Heart right ventricle (tissue), 16 donors: ENCODE measurements around the gene CCDC28A. TPM values are rescaled to one million over a fixed set of nuclear protein-coding genes. Genes with fewer than 3 reads are reported as not detected.
"Not testable (repeated sequence)": the region's sequence is repeated elsewhere in the genome, so short reads cannot be mapped to it uniquely, and the experiment has no call there.

Experiments used
- ATAC-seq, 8 donors: fragments of 200-7000 bp; cut with Tn5 transposase; one replicate each; pipeline ENCODE4 v1.9.1; 2020; ENCODE audit warnings: mild to moderate bottlenecking in 8 of 8, moderate library complexity in 8 of 8, moderate number of reproducible peaks in 1 of 8
- DNase-seq, 2 donors: peaks; one replicate each; pipeline ENCODE4 v3.0.0-alpha.2; 2020
- H3K27ac ChIP-seq, 10 donors: fragments of 200-600 bp; sonication (generic) in 2 of 10; one replicate each; pipeline versions ENCODE4 v1.5.0 to v1.8.0; 2020 to 2022; ENCODE audit warnings: mild to moderate bottlenecking in 3 of 10
- H3K27me3 ChIP-seq, 7 donors: fragments of 200-600 bp; one replicate each; pipeline ENCODE4 v1.8.0; 2021 to 2022; ENCODE audit warnings: mild to moderate bottlenecking in 2 of 7
- H3K36me3 ChIP-seq, 9 donors: fragments of 200-600 bp; sonication (generic) in 1 of 9; one replicate each; pipeline versions ENCODE4 v1.5.0 to v1.8.0; 2020 to 2022; ENCODE audit warnings: mild to moderate bottlenecking in 2 of 9
- H3K4me1 ChIP-seq, 9 donors: fragments of 200-600 bp; sonication (generic) in 1 of 9; one replicate each; pipeline versions ENCODE4 v1.5.0 to v1.8.0; 2020 to 2022; ENCODE audit warnings: mild to moderate bottlenecking in 4 of 9
- H3K4me3 ChIP-seq, 10 donors: fragments of 200-600 bp; sonication (generic) in 2 of 10; one replicate each; pipeline versions ENCODE4 v1.5.0 to v1.8.0; 2020 to 2022; ENCODE audit warnings: mild to moderate bottlenecking in 7 of 10, moderate library complexity in 2 of 10
- H3K9me3 ChIP-seq, 11 donors: fragments of 200-600 bp in 10 of 11; sonication (generic) in 2 of 11; one replicate each; pipeline versions ENCODE4 v1.5.0 to v1.8.0; 2013 to 2022; ENCODE audit warnings: mild to moderate bottlenecking in 2 of 11, control low read depth in 1 of 11, moderate library complexity in 1 of 11
- CTCF ChIP-seq, 9 donors: fragments of 200-600 bp; sonication (generic) in 2 of 9; IDR thresholded peaks; one replicate each; pipeline versions ENCODE4 v1.5.0 to v1.8.0; 2021 to 2022; ENCODE audit warnings: antibody characterized with exemption in 9 of 9, mild to moderate bottlenecking in 5 of 9, moderate library complexity in 1 of 9
- WGBS, 2 donors: extraction: QIAGEN DNeasy Blood & Tissue Kit; methylation state at CpG; one replicate each; pipeline ENCODE4 v1.1.7; 2013; ENCODE audit warnings: inconsistent platforms in 1 of 2; 5-methylcytosine and 5-hydroxymethylcytosine counted together
- intact Hi-C, 10 donors: fragments of 100-400 bp; cut with DNase I; formaldehyde crosslinking; loops; one replicate each; pipeline versions ENCODE4 v1.11.1 to v1.14.2; 2022
- polyA plus RNA-seq, 2 donors: library from polyadenylated mRNA; stranded (reverse); fragments of 200-250 nt; gene quantifications; one replicate each; pipeline ENCODE4 v1.2.3, GENCODE V29; 2013
- total RNA-seq, 10 donors: library from RNA; stranded (reverse); fragmentation: NEBNext Ultra II Directional in 3 of 10; extraction: Animal tissue kit (Norgen Biotek cat#: 25700) in 3 of 10; gene quantifications; one replicate each; pipeline versions ENCODE4 v1.2.1 to v1.2.4, GENCODE V29; 2021 to 2023
- donor health status: Arrhythmogenic right ventricular cardiomyopathy.
- donor health status: ischemic (EF 13 %, LVEDD 7.1; RV severe dilation, severe dysfunction).
- donor health status: healthy with polysubstance abuse.
- donor health status: DM: no; HTN: yes; CAD: no.
- donor health status: DM: no; HTN: no; CAD: no.
- donor health status: ischemic (EF 25% LVEDD 6.9; RV normal size, moderate dysfunction).
- donor health status: ischemic (EF 25% LVEDD 5.7; RV mildly dilated, moderate dysfunction).
- donor health status: healthy.
- donor health status: DM: yes; HTN: yes; CAD: no.
- donor health status: Ischemic cardiomyopathy.
- donor health status: ischemic (EF 35%, LVEDD 5.7; RV mildly dilated, moderate dysfunction).
- donor health status: nonischemic (EF 11% LVEDD 7.7; RV severe dilation, severe dysfunction).
- donor health status: DM: yes; HTN: yes; CAD: no.
- donor health status: PGD.
- donor health status: ischemic (EF 29% LVEDD 5.4; RV normal size, mild dysfunction).
- donor health status: nonischemic (EF 23%, LVEDD 6.1; RV moderate dilation, normal function).

Gene CCDC28A
- total and polyA plus RNA-seq, 12 donors, result 4.9 to 25.4 (median 9.5) TPM

GRCh38 chr6:138727182-138727581 is 46.4 kb upstream of the CCDC28A start:
- H3K36me3 ChIP-seq, result no peaks in the 10 kb centered on the region
- WGBS, 2 donors, result 77 to 81% methylated on average over 3 of the region's 3 CpGs

DNA sequence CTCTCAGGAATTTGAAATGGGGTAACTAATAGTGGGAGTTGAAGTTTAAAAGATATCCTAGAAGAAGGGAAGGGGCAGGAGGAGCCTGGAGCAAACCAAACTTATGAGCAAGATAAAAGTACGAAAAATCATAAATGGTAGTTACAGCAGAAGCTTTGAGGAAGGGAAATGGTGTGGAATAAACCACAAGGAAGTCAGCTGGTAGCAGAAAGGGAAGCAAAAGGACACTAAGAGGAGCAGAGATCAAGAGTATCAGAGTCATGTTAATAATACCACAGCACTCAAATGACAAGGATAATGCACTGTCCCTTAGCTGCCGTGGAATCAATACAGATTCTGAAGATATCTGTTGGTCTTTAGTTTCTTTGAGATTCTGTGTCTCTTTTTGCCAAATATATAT is 44.9 kb upstream of the CCDC28A start:
- H3K4me3 ChIP-seq, result no peak overlapping the region
- intact Hi-C loops, result no loop called here
- WGBS, 2 donors, result 70 to 72% methylated on average over 2 of the region's 2 CpGs
- no peaks in the 10 kb centered on the region for H3K36me3 ChIP-seq
- no peaks in the 10 kb centered on the region for H3K27me3 ChIP-seq
- no peak for DNase-seq
- H3K9me3 ChIP-seq, result no peaks in the 10 kb centered on the region
- peak overlapping the region in 1 of 10 donors; percentile 32 for H3K27ac ChIP-seq
- no peak for TF ChIP-seq CTCF (IDR thresholded peaks at IDR 0.05)
- H3K4me1 ChIP-seq, result peaks cover 0 to 20% (median 5%) of the 10 kb centered on the region in 9 donors
- peak in 2 of 8 donors; percentile 42 to 49 for ATAC-seq

More at GRCh38 chr6:138727182-138727581, 46.4 kb upstream of the CCDC28A start:
- DNase-seq, result no peak
- Histone ChIP-seq H3K9me3 (no peaks in the 10 kb centered on the region), H3K27me3 (no peaks in the 10 kb centered on the region), H3K4me1 (peaks cover 0 to 33% (median 12%) of the 10 kb centered on the region in 9 donors), H3K27ac (peak overlapping the region in 1 of 10 donors; percentile 3), H3K4me3 (no peak overlapping the region)
- ATAC-seq, result no peak
- TF ChIP-seq CTCF (IDR thresholded peaks at IDR 0.05), result no peak
- intact Hi-C loops, result no loop called here

DNA sequence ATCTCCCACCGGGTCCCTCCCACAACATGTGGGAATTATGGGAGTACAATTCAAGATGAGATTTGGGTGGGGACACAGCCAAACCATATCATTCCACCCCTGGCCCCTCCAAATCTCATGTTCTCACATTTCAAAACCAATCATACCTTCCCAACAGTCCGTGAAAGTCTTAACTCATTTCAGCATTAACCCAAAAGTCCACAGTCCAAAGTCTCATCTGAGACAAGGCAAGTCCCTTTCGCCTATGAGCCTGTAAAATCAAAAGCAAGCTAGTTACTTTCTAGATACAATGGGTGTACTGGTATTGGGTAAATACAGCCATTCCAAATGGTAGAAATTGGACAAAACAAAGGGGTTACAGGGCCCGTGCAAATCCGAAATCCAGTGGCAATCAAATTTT is 43.5 kb upstream of the CCDC28A start:
- H3K27ac ChIP-seq, H3K4me3 ChIP-seq, DNase-seq, H3K27me3 ChIP-seq, H3K36me3 ChIP-seq, intact Hi-C loops, H3K9me3 ChIP-seq, ATAC-seq: not testable (repeated sequence)
- H3K4me1 ChIP-seq, result peaks cover 0 to 11% (median 0%) of the 10 kb centered on the region in 9 donors
- WGBS, 2 donors, result 92 to 96% methylated on average over 5 of the region's 5 CpGs

GRCh38 chr6:138734585-138734984 is 39.0 kb upstream of the CCDC28A start:
- intact Hi-C loops, result no loop called here

More at GRCh38 chr6:138734585-138734984, 39.0 kb upstream of the CCDC28A start:
- no peaks in the 10 kb centered on the region for H3K27me3 ChIP-seq
- no peak for ATAC-seq
- H3K9me3 ChIP-seq, result no peaks in the 10 kb centered on the region
- no peaks in the 10 kb centered on the region for H3K36me3 ChIP-seq
- 97 to 100% methylated on average over 1 of the region's 1 CpG for WGBS, 2 donors
- DNase-seq, result no peak
- H3K27ac ChIP-seq, result no peak overlapping the region
- H3K4me1 ChIP-seq, result no peaks in the 10 kb centered on the region
- TF ChIP-seq CTCF (IDR thresholded peaks at IDR 0.05), result no peak
- no peak overlapping the region for H3K4me3 ChIP-seq
